ENCODE data around the gene INPP4A.

The INPP4A gene

DNA sequence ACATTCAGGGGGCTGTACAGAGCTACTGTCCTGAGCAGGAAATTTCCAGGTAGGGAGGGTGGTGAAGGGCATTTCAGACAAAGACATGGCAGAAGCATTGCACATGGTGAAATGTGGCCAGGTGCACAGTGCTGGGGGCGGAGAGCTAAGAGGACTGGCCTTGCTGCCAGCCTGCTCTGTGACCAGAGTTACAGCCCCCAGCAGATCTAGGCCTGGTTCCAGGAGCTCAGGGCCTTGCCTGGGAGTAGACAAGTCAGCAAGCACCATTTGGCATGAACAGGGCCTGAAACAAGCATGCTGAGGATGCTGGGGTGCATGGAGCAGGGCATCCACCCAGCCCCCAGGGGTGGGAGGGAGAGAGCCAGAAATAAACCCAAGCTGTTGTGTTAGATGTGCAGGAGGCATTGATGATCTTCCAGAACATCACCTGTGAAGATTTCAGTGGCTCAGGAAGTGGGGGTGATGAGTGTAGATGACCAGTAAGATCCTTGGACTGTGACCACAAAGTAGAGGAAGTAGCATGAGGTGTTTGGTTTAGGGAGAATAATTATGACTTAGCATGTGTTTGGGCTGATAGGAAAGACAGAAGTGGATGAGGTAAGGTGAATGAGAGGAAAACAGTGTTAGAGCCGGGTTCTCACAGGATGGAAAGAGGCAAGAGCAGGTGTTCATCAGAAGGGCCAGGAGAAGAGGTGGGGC lies 102.6 kb downstream of the INPP4A start:
- DNase-seq = no peak

DNA sequence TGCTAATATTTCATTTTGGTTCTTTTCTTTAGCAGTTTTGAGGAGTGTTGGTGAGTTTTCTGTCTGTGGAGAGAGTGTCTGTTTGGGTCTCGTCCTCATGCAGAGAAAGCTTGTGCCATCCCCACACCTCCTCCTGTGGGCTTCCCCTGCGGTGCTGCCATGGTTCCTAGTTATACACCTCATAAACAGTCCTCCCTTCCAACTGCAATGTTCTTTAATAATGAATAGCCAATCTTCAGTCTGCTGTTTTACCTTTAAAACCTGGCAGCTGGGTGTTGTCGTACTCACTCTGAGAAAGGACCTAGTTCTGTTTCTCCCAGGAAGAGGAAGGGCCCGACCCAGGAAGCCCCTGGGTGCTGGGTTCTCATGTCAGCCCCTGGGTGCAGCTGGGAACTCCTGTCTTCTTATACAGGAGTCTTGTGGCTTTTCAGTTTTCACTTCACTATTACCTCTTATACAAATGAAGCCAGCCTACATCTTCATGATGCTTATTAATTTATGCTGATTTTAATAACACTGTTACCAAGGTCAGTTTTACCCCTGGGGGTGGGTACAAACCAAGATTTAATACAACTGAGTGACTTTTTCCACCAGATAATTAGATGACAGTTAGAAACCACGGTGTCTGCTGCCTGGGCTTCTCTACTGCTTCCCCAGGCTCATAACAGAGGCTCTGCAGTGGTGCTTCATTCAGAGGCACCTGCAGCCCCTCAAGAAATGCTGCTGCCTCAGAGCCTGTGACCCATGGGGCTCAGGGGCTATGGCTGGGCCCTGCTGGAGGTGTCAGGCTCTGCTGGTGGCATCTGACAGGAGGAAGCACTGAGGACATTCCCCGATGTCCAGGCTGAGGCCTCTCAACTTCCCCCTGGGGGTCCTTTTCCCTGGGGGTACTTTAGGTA lies 104.5 kb downstream of the INPP4A start:
- no peak for DNase-seq

DNA sequence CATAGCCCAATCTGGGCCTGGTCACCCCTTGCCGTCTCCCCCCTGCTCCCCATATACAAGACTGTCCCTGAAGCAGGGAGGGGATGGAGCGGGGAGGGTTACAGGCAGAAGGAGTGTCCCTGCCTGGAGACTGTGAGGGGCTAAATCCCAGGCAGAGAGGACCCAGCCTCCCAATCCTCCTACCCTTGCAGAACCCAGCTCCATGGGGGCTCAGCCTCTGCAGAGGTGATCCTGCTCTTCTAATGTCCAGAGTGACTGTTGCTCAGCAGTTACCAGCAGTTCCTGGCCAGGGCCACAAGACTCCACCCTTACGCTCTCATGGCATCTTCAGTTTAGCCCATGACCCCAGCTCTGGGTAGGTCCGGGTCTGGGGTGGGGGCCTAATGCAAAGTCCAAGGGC lies 105.5 kb downstream of the INPP4A start:
- DNase-seq = no peak

DNA sequence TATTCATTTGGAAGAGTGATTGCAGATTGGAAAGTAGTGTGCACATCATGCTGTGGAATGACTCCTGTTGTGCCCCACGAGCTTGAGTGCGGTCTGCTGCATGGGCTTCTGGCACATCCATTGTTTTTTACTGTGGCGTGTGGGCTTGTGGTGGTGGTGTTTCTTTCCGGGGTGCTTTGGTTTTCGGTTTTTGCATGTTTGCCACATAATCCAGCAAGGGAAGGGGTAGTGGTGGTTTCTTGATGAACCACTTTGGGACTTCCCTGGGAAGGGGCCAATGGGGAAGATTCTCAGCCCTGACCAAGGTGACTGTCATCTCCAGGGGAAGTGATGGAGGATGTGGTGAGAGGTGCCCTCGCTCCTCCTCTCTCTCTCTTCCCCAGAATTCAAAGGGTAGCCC lies 106.7 kb downstream of the INPP4A start:
- no peak for DNase-seq

DNA sequence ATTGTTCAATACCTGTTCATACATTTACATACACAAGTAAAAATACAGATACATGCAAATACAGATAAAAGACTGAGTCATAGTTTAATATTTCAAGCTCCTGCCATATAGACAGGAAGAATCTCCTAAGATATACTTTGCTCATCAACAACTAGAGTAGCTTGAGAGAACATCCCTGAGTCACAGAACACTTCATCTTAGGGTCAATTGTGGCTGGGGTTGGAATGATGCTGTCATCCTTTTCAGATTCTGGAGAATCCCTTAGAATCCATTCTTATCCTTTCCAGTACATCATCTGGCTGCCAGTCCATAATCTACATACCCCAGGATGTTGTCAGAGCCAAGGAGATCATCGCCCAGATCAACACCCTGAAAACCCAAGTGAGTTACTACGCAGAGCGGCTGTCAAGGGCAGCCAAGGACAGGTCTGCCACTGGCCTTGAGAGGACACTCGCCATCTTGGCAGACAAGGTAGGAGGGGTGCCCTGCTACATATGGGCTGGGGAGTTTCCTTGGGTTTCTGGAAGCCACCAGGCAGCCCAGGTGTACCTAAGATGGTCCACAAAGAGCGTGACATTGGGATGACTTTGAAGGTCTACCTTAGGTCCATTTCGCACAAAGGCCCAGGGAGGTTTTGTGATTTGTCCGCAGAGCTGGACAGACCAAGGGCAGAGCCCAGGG lies 108.0 kb downstream of the INPP4A start:
- no peak for DNase-seq

DNA sequence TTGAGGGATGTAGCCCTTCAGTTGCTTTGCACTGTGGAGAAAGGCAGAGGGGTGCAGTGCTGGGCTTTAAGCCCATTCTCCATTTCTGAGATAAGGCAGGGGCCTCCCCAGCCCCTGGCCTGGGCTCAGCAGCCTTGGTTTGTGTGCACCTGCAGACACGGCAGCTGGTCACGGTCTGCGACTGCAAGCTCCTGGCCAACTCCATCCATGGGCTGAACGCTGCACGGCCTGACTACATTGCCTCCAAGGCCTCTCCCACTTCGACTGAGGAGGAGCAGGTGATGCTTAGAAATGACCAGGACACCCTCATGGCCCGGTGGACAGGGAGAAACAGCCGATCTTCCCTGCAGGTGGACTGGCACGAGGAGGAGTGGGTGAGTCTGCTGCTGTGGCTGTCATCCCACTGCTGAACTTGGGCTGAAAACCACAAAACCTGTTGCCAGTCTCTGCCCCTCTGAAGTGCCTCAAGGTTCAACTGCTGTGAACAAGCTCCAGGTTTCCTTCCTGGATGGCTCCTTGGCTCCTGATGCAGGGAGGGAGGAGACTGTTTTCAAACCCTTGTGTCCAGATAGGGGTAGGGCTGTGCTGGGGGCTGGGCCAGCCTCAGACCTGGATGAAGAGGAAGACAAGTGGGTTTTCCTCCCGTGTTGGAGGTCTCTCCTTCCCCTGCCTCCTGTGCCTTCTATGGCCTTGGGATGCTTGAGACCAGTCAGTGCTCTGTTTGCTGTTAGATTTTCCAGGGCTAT lies 109.6 kb downstream of the INPP4A start:
- DNase-seq = no peak

DNA sequence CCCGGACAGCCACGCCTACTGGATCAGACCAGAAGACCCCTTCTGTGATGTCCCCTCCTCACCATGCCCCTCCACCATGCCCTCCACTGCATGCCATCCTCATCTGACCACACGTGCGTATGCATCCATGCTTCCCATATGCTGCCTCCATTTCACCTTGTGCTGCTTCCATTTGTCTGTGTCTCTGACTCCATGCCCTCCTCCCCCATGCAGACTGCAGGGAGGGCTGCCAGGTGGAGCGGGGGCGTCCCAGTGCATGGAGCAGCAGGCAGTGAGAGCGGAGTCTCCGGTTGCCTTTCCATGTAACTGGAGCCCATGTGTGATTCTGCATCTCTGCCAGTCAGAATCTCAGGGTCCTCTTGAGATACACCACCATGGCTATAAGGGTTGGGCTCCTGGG lies 111.0 kb downstream of the INPP4A start:
- DNase-seq = no peak

DNA sequence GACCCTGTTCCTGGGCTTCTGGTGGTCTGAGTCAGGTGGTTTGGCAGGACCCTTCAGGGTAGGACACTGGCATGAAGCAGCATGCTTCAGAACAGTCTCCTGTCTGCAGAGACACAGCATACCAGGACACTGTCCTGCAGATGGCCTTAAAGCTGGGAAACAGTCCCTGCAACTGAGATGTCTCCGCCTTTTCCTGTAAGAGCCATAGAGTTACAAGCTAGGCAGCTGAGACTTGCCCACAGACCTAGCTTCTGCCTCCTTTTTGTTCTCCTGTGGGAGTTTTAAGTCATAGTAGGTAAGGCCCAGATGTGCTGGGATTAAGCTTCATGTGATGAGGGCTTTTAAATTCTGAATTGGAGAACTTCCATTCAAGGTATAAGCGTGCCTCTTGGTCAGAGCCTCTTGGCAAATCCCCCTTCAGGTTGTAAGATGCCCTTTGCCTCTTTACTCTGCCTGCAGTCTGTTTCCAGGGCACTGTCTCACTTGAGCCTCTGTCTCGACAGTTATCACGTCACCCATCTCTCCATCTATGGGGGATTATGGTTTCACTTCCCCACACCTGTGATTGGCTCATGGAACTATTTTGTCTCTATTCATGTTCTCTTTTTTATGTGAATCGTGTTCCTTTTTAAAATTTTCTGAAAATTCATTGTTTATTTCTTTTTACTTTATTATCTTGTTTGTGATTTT lies 111.8 kb downstream of the INPP4A start:
- no peak for DNase-seq

DNA sequence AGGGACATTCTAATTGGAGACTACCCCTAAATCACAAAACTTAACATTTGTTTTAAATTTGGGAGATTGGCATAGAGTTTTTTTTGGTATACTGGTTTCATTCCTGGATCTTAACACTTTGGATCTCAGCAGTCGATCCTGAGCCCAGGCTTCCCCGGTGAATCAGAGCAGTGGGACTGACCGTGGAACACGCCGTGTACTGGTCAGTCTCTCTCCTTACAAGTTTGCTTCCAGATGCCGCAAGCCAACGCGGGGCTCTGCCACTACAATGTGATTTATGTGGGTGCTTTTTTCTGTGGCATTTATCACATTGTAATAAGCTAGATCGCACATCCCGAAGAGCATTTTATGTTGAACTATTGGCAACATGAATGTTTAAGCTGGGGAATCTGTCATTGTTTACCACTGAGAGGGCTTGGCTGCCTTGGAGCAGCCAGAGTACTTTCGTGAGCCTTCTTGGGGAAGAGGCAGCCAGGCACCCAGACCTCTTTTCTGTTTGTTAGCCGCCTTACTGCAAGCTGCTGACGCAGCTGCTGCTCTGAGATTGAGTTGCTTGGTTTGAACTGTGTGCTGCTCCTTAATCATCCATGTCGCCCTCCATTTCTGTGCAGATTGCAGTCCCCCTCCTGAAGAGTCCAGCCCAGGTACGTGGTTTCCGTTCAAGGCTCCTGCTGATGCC lies 114.3 kb downstream of the INPP4A start:
- DNase-seq = no peak

DNA sequence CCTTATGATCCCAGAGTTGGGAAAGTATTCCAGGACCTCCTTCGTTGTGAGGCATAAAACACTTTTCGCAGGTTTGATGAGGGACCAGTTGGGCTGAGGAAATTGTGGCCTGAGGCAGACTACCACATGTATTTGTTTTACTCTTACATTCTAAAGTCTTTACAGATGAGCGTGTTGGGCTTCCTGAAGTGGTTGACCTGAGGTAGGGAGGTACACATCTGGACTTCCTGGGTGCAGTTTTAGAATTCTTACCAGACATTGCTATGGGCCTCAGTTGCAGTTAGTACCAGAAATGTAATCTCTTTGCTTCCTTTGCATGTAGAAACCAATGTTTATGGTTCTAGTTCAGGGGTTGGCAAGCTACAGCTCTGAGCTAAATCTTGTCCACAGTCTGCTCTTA lies 114.9 kb downstream of the INPP4A start:
- no peak for DNase-seq

DNA sequence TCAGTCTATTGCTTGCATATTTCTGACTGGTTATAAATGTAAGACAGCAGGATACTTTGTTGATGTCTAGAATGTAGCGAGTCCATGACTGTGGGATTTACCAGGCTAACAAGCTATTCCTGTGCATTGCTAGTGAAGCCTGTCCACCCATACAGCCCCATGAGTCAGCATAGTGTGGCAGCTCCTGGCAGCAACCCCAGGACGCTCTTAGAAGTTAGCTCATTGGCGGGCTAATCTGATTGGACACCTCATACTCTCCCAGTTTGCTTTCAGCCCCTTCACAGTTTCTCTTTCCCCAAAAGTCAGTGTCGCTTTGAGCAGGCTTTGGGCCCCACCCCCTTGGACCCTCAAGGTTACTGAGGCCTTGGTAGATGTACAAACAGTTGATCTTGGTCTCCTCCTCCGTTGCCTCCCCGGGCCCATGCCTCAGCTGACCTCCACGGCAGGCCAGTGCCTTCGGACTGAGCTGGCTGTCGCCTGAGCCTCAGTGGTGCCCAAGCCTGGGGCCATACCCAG lies 115.7 kb downstream of the INPP4A start:
- no peak for DNase-seq

DNA sequence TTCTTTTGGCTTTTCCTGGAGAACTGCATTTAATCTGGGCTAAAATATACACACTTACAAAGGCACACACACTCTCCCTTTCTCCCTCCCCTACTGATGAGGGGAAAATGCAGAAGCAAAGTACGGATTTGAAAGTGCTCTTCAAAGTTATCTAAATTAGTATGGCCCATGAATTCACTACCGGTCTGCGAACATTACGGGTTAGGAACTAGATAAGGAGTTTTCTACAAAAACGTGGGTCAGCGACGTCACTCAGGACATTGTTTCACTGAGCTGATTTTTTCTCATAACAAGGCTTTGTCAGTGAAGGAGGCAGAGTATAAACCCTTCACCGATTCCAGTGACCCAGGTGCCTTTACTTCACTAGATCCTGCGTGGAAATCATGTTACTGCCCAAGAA lies 116.4 kb downstream of the INPP4A start:
- no peak for DNase-seq

DNA sequence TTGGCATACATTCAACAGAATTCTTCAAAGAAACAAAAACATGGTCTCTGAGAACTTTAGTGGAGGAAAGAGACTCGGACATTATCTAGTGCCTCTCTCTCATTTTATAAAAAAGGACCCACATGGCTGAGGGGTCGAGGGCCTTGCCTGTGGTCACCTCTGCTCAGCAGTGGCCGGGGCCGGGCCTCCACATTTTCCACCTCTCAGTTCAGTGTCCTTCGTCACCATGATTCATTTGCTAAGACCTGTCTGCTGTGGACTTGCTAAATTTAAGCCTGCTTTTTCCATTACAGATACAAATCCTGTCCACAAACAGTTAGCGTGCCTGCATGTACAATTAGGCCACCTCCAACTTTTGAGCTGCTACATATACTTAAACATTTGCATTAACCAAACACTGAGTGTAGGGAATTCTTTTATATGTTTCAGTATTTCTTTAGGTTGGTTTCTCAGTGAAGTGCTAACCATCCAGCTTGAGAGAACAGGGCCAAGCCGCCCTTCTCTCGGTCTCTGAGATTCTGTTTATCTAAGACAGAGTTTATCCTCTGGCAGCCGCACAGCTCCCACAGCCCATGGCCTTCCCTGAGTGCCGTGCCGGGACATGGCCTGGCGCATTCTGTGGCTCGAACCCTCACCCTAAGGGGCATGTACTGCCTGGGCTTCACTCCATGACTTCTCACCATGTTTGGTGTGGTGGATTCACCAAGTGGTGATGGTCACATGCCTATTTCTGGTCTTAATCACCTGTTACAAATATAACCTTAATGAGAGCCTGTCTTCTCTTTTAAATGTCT lies 117.4 kb downstream of the INPP4A start:
- no peak for DNase-seq

DNA sequence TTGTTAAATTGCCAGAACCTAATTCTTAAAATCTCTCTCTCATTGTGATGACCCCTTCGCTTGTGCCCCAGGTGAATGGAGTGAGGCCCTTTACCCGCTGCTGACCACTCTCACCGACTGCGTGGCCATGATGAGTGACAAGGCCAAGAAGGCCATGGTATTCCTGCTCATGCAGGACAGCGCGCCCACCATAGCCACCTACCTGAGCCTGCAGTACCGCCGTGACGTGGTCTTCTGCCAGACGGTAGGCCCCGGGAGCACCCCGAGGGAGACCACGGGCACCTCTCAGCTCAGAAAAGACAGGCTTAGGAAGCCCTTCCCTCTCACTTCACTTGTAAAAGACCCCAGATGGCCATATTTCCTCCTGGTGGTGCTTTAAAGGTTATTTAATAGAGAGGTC lies 118.7 kb downstream of the INPP4A start:
- DNase-seq = no peak

DNA sequence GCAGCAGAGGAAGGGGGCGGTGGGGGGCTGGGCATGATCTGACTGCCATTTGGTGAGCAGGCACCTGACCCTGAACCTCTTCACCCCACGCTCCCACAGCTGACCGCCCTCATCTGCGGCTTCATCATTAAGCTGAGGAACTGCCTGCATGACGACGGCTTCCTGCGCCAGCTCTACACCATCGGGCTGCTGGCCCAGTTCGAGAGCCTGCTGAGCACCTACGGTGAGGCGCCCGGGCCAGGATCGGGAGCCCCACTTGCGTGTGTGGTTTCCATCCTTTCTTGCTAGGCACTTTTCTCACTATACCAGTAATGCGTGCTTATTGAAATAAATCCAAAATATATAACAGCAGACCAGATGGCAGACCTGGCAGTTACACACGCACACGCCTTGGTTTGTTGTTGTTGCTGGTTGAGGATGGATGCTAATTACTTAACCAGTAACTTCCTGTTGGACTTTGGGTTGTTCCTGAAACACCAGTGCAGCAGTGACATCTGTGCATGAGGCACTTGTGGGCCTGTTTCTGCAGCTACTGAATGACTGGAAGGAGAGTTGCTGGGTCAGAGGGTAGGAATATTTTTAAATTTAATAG lies 120.0 kb downstream of the INPP4A start:
- no peak for DNase-seq

DNA sequence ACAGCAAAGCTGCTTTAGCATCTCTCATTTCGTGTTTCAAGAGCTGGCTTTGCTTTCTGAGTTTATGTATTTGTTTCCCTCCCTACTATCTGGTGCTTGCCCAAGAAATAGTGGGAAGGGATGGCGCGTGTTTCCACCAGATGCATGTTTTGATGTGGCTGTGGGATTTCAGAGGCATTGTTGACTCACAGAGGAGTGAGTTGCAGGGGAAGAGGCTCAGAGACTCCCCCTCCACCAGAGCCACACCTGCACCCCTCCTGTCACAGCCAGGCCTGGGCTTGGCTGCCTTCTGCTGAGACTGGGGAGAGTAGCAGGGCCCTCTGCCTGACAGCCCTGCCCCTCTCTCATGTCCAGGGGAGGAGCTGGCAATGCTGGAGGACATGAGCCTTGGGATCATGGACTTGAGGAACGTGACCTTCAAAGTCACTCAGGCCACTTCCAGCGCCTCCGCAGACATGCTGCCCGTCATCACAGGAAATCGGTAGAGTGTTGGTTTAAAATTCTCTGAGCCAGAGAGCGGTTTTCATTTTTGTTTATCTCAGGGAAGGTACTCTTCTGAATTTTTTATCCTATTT lies 120.7 kb downstream of the INPP4A start:
- DNase-seq = no peak

DNA sequence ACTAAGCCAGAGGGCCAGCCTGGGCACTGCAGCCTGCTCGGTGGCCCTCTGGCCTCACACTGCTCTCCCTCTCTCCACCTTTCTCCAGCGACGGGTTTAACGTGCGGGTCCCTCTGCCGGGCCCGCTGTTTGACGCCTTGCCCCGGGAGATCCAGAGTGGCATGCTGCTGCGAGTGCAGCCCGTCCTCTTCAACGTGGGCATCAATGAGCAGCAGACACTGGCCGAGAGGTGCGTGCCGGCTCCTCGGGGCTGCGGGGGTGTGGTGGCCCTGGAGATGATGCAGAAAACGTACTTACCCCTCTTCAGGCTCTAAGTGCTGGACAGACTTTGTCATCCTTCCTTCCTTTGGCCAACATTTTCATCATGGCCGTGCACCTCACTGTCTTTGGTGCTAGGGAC lies 121.3 kb downstream of the INPP4A start:
- no peak for DNase-seq

DNA sequence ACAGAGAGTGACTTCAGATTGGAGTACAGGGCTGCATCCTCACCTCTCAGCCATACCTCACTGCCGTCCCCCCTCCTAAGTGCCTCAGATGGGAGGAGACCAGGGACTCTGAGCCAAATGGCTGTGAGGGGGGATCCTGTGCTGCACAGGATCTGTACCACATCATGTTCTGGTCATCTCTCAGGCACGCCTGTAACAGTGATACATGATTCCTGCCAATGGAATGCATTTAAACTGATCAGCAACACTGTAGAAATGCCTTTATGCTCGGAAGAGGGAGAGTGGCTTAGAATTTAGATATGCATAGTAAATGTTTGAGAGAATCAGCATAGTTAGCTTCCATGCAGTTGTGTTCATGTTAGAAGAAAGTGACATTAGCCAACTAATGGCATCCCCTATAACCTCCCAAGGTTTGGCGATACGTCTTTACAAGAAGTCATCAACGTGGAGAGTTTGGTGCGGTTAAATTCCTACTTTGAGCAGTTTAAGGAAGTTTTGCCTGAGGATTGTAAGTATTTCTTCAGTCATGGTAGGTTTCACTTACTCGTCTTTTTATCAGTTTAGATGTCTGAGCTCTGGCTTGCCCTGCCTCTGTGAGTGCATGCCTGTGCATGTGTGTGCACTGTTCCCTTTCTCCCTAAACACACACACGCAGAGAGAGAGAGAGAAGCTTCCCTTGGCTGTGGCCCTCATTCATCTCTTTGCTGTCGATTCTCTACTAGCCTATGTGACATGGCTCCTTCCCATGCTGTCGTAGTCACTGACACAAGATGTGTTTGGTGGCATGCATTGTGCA lies 123.7 kb downstream of the INPP4A start:
- DNase-seq = no peak

DNA sequence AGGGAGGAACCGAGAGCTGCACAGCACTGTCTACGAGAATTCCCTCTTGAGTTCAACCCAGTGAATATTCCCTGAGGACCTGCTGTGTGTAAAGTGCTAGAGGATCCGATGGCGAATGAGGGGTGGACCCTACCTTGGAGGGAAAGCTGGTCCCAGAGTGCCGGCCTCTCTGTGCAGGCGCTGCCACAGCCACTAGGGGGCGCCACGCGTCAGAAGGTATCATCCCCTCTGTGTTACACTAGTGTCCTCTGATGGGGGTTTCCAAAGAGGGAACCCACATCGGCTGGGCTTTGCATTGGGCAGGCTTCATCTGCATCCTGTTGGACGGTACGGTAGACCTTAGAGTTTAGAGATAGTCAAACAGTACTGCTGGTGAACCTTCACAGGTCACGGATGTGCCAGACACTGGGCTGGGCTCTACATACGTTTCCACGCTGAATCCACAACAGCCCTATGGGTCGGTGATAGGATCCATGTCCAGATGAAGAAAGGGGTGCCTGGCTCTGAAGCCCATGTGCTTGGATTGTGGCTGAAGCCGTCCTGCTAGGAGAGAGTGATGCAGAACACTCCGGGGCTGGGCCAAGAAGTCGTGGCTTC lies 124.6 kb downstream of the INPP4A start:
- peak; percentile 36 for DNase-seq

Data from activated gamma-delta T cell (primary cell).